ENCODE data around the gene PRRC2B.
"Not testable (repeated sequence)": the region's sequence is repeated elsewhere in the genome, so short reads cannot be mapped to it uniquely, and the experiment has no call there.

PRRC2B gene

DNA sequence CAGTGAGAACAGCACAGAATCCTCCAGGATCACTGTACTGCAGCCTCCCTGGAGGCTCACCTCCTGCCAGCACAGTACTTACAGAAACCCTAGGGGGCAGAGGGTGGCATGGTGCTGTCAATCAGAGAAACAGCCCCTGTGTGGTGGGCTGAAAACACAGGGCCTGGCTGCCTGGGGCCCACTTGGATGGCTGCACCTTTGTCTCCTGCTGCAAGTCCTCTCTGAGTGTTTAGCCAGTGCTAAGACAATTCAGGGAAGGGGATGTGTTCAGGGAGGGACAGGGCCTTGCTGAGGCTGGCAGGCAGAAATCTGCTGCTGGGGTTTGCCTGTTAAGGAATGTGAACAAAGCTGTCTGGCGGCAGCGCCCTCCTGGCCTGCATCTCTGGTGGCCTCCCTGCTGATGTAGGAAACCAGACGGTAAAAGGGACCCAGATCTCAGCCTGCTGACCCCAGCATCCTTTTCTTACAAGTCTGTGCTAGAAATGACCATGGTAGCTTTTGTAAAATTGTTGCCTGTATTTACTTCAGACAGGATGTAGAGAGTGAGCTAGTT, 39.5 kb downstream of the PRRC2B start:
- DNase-seq (ENCODE audit: low read depth in 2 of 2, low spot score in 1 of 2): no peak

DNA sequence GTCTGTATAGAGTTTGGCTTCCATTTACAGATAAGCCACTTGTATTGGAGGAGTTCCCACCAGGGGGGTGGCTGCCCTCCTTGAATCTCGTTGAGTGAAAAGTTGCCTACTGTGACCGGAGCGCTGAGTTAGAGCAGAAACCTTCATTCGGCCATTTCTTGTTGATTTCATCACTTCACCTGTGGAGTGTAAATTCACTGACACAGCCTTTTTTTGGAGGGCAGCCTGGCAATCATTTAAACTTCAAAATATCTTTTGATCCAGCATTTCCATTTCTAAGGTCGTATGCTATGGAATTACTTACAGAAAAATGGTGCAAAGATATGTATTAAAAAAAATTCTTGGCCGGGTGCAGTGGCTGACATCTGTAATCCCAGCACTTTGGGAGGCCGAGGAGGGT, 40.8 kb downstream of the PRRC2B start:
- DNase-seq (ENCODE audit: low read depth in 2 of 2, low spot score in 1 of 2): no peak

DNA sequence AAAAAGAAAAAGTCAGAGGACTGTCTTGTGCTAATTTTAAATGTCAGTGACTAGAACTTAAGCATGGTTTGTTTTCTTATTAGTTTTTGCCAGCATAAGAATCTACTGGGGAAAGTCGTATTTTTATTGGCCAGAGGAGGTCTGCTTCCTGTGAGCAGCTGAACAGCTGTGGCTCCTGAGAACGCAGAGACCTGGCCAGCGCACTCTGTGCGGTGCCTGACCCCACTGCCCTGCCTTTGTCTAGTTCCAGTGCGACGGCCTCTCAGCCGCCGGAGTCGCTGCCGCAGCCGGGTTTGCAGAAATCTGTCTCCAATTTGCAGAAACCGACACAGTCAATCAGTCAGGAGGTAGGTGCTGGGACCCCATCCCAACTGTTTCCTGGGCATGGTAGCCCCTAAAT, 42.5 kb downstream of the PRRC2B start:
- no peak for DNase-seq (ENCODE audit: low read depth in 2 of 2, low spot score in 1 of 2)

DNA sequence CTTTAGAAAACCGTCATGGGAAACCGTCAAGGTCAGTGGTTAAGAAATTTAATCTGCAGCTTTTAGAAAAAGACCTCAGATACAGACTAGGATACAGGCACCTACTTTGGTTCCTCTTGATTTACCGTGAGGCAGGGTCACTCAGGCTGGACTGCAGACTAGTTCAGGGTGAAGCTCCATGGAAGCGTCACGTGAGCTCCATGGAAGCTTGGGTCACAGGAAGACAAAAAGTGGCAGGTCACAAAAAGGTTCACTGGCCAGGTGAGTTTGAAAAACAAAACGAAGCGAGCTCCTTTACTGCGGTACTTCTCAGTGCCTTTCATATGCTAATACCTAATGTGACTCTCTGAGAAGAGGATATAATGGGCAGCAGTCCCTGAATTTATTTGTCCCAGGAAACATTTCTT, 43.0 kb downstream of the PRRC2B start:
- DNase-seq (ENCODE audit: low read depth in 2 of 2, low spot score in 1 of 2): no peak

DNA sequence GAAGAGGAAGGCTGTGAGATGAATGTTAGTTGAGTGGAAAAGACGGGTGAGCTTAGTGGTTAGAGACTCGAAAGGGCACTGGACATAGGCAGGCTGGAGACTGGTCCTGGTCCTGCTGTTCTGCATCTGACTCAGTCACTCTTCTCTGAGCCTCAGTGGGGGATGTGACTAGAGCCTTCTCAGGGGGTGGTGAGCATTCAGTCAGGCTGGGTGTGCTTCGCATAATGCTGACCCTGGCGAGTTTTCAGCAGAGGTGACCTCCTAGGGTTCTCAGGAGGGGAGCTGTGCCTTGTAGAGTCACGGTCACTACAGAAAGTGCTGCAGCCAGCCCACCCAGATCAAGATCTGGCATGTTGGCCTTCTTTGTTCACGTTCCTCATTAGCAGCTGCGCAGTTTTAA, 44.3 kb downstream of the PRRC2B start:
- no peak for DNase-seq (ENCODE audit: low read depth in 2 of 2, low spot score in 1 of 2)

DNA sequence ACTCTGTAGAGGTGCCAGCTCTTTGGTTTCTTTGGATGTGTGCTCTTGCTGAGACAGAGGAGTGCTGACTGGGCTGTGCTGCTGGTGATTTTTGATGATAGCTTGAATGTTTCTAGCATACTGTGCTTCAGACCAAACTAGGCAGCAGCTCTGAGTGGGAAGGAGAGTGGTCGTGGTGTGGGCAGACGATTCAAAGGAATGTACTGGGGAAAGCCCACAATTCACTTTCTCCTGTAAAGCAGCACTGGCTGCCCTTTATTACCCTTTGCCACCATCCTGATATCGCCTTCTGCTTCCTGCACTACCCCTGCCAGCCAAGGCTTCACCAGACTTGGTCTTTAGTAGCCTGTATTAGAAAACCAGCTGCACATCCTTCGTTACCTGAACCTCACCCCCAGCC, 45.3 kb downstream of the PRRC2B start:
- no peak for DNase-seq (ENCODE audit: low read depth in 2 of 2, low spot score in 1 of 2)

DNA sequence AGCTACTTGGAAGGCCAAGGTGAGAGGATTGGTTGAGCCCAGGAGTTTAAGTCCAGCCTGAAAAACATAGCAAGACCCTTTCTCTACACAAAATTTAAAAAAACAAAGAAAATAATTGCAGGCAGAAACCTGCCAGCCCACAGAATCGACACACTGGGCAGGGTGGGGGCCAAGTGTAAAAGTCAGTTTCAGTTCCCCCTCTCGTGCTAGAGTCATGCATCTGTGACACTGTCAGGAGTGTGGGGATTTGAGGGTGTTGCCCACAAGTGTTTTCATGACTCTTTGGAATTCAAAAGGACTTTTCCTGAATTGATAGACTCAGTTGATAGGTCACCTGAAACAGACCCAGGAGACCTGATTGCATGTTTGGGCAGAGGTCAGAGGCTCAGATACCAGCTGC, 47.6 kb downstream of the PRRC2B start:
- no peak for DNase-seq (ENCODE audit: low read depth in 2 of 2, low spot score in 1 of 2)

DNA sequence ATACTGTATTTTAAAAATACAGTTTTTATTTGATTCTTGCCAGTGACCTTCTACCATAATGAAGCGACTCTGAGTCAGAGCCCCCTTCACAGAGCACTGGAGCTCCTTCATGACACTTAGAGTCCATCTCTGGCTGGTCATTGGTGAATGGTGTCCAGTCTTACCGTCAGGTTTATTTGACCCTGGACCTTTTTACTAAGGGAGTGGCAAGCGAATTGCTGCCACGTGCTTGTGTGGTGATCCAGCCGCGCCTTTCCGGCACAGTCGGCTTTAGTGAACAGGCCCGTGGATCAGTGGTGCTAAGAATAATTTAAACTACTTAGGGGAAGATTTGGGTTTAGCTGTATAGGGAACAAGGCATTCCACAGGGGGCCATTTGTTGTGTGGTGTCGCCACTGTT, 48.5 kb downstream of the PRRC2B start:
- DNase-seq (ENCODE audit: low read depth in 2 of 2, low spot score in 1 of 2): no peak

DNA sequence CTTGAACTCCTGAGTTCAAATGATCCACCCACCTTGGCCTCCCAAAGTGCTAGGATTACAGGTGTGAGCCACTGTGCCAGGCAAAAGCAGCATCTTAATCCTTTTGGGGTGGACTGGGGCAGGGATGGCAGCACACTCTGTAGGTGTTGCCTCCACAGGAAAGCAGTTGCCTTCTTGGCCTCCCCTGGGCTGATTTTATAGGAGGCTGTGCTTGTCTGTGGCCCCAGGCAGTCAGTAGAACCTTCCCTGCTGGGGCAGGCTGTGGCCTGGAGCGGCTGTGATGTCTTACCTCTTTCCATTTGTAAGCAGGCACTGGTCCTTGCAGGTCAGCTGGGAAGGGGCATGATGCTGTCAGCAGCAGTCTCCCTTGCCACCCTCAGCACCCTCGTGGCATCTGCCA, 49.8 kb downstream of the PRRC2B start:
- DNase-seq (ENCODE audit: low read depth in 2 of 2, low spot score in 1 of 2): no peak

DNA sequence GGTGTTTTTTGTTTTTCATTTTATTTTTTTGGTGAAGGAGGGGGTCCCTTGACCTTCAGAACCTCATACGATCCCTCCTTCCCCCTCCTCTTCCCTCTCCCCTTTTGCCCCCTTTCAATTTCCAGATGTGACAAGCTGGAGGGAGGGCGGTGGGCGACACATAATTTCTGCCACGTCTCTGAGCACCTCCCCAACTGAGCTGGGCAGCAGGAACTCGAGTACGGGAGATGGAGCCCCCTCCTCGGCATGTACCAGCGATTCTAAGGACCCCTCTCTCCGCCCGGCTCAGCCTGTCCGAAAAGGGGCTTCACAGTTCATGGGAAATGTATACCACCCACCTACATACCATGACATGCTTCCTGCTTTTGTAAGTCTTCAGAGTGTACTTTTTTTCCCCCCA, 52.4 kb downstream of the PRRC2B start:
- no peak for DNase-seq (ENCODE audit: low read depth in 2 of 2, low spot score in 1 of 2)

DNA sequence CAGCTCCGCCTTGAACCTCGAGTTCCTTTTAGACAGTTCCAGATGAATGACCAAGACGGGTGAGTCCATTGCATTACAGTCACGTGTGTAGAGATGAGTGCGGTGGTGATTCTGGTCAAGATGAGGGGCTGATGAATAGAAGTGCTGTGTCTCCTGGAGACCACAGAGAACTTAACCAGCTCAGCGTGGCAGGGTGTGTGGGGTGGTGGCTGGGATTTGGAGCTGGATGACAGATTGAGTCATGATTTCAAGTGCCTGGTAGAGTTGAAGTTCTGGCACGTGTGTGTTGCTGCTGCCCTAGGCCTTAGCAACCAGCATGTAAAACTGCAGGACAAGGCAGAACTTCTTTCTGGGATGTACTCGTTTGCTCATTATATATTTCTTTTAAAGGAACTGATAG, 53.3 kb downstream of the PRRC2B start:
- no peak for DNase-seq (ENCODE audit: low read depth in 2 of 2, low spot score in 1 of 2)

DNA sequence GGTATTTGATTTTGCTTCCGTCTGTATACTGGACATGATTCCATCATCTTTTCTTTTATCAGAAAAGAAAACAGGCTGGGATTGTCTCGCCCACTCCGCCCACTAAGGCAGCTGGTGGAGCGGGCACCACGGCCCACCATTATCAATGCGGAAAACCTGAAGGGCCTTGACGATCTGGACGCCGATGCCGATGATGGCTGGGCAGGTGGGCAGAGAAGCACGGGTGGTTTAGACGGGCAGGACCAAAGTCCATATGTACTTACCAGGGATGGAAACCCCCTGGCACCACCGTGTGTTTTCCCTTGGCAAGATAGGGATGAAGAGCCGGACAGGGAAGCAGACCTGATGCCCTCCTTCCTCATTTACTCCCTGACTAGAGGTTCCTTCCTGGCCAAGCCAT, 53.7 kb downstream of the PRRC2B start:
- DNase-seq (ENCODE audit: low read depth in 2 of 2, low spot score in 1 of 2): no peak

DNA sequence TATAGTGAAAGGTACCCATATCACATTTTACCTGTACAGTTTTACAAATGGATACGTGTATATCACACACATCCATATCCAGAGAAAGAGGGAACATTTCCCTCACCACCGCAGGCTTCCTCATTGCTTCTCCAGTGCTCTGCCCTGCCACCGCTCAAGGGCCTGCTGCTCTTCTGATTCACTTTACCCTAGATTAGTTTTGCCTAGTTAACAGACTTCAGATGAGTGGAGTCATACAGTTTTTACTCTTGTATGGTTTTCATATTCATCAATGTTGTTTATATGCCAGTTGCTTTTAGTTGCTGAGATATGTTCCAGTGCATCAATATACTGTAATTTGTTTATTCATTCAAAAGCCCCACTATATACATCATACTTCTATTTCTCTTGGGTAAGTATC, 54.9 kb downstream of the PRRC2B start:
- no peak for DNase-seq (ENCODE audit: low read depth in 2 of 2, low spot score in 1 of 2)

DNA sequence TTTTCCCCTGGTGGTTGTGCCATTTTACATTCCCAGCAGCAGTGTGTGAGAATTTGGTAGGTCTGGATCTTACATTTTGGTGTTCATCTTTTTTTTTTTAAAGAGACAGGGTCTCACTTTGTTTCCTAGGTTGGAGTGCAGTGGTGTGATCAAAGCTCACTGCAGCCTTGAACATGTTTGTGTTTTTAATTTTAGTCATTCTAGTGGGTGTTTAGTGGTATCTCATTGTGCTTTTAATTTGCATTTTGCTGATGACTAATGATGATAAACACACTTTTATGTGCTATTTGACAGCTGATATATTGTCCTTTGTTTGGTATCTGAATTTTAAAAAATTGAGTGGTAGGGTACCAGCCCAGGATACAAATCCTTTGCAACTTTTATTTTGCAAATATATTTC, 55.4 kb downstream of the PRRC2B start:
- no peak for DNase-seq (ENCODE audit: low read depth in 2 of 2, low spot score in 1 of 2)

DNA sequence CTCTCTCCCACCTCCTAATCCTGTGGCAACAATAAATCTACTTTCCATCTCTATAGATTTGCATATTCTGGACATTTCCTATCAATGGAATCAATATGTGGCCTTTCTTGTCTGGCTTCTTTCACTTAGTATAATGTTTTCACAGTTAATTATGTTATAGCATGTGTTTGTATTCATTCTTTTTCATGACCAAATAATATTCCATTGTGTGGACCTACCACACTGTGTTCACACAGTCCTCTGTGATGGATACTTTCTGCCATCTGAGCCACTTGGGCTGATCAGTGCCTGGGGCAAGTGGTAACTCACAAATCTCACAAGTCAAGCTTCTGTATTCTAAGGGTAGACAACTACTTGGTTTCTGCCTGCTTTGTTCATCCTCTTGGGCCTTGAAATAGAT, 60.1 kb downstream of the PRRC2B start:
- no peak for DNase-seq (ENCODE audit: low read depth in 2 of 2, low spot score in 1 of 2)

DNA sequence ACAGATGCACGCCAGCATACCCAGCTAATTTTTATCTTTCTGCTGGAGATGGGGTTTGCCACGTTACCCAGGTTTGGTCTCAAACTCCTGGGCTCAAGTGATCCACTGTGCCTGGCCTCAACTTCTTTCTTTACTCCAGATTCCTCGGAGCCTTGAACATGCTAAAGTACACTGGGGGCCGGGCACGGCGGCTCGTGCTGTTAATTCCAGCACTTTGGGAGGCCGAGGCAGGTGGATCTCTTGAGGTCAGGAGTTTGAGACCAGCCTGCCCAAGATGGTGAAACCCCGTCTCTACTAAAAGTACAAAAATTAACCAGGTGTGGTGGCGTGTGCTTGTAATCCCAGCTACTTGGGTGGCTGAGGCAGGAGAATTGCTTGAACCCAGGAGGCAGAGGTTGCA, 61.8 kb downstream of the PRRC2B start:
- DNase-seq (ENCODE audit: low read depth in 2 of 2, low spot score in 1 of 2): not testable (repeated sequence)

DNA sequence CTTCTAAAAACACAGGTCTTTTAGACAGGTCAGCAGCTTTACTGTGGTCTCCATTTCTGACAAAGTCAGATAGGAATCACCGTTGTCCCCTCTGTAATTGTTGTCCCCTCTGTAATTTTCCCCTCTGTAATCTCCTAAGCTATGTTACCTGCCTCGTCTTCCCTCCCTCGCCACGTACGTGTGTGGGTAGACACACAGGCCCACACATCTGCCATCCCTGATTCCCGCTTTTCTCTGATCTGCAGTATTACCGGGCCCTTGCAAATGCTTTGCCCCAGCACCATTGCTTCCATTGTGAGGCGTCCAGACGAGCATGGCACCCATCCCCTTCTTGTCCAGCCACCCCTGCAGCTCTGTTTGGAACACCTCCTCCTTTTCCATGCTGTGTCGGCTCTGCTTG, 63.9 kb downstream of the PRRC2B start:
- DNase-seq (ENCODE audit: low read depth in 2 of 2, low spot score in 1 of 2): no peak

DNA sequence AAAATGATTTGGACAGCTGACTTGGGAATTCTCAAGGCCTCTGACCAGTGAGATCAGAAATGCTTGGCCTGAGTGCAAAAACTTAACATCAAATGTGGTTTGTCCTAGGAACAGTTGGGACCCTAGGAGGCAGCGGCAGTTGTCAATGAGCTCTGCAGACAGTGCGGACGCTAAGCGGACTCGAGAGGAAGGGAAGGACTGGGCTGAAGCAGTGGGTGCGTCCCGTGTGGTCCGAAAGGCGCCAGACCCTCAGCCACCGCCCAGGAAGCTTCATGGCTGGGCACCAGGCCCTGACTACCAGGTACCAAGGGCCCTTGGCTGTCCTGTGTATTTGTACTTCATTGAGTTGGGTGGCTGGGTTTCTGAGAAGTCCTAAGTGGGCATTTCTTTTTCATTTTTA, 65.2 kb downstream of the PRRC2B start:
- DNase-seq (ENCODE audit: low read depth in 2 of 2, low spot score in 1 of 2): no peak

DNA sequence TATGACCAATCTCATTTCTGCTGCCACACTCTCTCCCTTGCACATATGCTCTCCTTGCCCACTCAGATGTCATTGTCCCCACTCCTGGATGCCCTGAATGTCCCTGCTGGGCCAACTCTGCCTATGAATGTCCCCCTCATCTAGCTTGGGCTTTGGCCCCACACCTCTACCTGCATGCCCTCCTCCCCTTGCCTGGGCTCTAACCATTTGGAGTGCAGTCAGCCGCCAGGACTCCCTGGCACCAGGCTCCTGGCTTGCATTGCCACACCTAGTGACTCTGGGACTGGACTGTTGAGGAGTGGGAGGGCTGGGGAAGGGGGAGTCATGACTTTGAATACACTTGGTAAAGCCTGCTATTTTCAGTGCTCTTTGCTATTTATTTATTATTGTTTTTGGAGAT, 67.3 kb downstream of the PRRC2B start:
- DNase-seq (ENCODE audit: low read depth in 2 of 2, low spot score in 1 of 2): no peak

DNA sequence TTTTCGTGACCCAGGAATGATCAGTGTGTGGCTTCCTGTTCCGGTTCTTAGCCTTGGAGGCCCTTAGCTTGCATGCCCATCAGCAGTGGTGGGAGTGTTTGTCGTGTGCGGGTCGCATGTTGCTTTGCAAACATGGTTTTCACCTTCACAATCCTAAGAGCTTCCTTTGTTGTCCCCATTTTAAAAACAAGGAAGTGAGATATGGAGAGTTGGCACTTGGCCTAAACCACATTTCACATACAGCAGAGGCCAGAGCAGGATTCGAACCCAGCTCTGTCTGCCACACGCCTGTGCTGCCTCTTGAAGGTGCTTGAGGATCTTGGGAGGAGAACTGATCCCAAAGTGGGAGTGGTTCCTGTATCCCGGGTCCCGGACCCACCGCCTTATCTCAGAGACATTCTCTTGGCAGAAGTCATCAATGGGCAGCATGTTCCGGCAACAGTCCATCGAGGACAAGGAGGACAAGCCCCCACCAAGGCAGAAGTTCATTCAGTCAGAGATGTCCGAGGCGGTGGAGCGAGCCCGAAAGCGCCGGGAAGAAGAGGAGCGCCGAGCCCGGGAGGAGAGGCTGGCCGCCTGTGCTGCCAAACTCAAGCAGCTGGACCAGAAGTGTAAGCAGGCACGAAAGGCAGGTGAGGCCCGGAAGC, 70.6 kb downstream of the PRRC2B start:
- DNase-seq (ENCODE audit: low read depth in 2 of 2, low spot score in 1 of 2): no peak

DNA sequence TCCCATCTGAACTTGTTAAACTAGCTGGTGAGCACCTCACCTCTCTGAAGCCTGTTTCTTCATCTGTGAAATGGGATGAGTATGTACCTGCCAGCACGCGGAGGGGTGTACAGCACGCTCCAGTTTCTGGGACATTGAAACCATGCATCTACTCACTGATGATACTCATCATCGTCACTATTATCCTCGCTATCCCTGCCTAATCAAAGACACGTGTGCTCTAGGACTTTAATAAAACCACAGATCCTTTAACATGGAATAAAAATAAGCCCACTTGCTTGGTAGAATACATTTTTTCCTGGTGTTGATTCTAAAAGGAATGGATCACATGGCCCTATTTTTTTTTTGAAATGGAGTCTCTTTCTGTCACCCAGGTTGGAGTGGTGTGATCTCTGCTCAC, 71.5 kb downstream of the PRRC2B start:
- DNase-seq (ENCODE audit: low read depth in 2 of 2, low spot score in 1 of 2): no peak

DNA sequence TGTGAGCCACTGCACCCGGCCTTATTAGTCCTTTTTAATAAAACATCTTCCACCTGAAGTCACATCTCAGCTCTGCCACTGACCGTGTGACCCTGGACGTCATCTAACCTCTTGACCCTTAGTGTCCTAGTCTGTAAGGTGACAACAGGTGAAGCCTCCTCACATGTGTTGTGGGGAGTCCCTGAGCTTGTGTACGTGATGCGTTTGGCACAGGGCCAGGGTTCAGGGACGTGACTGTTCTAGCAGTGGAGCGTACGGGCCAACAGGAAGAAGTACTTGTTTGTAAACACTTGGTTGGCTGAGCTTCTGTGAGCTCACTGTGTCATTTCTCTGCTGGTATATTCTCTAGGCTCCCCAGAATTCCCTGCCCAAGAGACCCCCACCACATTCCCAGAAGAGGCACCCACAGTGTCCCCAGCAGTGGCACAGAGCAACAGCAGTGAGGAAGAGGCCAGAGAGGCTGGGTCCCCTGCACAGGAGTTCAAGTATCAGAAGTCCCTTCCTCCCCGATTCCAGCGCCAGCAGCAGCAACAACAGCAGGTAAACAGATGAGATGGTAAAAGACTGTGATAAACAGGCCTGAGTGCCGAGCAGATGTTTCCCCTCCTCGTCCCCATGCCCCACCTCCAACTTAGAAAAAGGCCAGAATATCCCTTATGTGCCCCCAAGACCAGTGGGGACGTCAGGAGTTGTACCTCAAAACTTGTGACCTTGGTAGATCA, 73.5 kb downstream of the PRRC2B start:
- DNase-seq (ENCODE audit: low read depth in 2 of 2, low spot score in 1 of 2): no peak

DNA sequence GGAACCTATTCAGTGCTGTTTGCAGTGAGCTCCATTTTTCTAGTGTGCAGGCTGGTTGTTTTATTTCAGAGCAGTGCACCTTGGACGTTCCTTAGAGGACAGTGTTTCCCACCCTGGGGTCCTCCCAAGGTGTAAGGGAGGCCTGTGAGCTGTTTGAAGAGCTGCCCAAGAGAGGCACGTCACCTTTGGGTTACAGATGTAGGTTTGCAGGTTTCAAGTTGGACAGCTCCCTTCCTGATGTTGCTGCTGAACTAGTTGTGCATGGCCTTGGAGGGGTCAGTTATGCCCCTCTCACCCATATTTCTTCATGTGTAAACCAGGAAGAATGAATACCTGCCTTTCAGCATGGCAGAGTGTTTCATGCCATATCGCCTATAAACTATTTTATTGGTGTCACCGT, 74.1 kb downstream of the PRRC2B start:
- DNase-seq (ENCODE audit: low read depth in 2 of 2, low spot score in 1 of 2): no peak

Data from stimulated activated CD8-positive, alpha-beta memory T cell treated with anti-CD3 and anti-CD28 coated beads, Interleukin-4, amount 100 ng/mL, for 4 hours (primary cell).